Measurements from ENCODE around the gene MAP2K2.

GRCh38 chr19:4152241-4152998 lies 28.5 kb upstream of the MAP2K2 start:
- no peak for TF ChIP-seq CTCF (IDR thresholded peaks at IDR 0.05 in 4 of 5, conservative IDR thresholded peaks at IDR 0.05 in 1 of 5)
- TF ChIP-seq POLR2A (IDR thresholded peaks at IDR 0.05), result no peak
